Measurements from ENCODE around the gene ATF2.

The ATF2 gene

DNA sequence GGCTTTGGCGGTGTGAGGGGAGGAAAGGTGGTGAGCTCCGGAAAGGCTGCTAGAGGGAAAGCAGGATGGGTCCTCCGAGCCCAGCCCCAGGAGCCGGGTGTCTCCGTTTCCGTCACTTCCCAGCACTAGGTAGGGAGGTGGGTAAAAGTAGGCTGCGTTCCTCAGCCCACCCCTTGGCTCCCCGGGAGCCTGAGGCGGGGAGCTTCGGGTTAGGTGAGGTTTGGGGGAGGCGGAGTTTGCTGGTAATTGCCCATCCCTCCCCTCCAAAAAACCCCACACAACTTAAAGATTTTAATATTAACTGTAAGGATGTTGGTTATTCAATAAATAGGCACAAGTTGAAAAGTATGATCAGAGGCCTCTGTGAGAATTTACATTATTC, 552 bp upstream of the ATF2 start:
- no peaks in the 10 kb centered on the region for H3K27me3 Mint-ChIP-seq (ENCODE audit: low read depth)
- H3K27ac Mint-ChIP-seq: peak overlapping the region; percentile 85 to 99 (median 94)
- H3K4me1 Mint-ChIP-seq: peaks cover 23% of the 10 kb centered on the region
- no peaks in the 10 kb centered on the region for H3K9me3 Mint-ChIP-seq
- H3K4me3 Mint-ChIP-seq: peak overlapping the region; percentile 90 to 95 (median 94)
- peaks cover 7% of the 10 kb centered on the region for H3K36me3 Mint-ChIP-seq (ENCODE audit: low read depth)
- TF ChIP-seq, protein P1, sequence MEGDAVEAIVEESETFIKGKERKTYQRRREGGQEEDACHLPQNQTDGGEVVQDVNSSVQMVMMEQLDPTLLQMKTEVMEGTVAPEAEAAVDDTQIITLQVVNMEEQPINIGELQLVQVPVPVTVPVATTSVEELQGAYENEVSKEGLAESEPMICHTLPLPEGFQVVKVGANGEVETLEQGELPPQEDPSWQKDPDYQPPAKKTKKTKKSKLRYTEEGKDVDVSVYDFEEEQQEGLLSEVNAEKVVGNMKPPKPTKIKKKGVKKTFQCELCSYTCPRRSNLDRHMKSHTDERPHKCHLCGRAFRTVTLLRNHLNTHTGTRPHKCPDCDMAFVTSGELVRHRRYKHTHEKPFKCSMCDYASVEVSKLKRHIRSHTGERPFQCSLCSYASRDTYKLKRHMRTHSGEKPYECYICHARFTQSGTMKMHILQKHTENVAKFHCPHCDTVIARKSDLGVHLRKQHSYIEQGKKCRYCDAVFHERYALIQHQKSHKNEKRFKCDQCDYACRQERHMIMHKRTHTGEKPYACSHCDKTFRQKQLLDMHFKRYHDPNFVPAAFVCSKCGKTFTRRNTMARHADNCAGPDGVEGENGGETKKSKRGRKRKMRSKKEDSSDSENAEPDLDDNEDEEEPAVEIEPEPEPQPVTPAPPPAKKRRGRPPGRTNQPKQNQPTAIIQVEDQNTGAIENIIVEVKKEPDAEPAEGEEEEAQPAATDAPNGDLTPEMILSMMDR (IDR thresholded peaks at IDR 0.05; ENCODE audit: unreplicated experiment in 3 of 3): no peak

- H3K27me3 Mint-ChIP-seq (ENCODE audit: low read depth): no peaks in the 10 kb centered on the region
- peaks cover 13% of the 10 kb centered on the region for H3K36me3 Mint-ChIP-seq (ENCODE audit: low read depth)
- TF ChIP-seq, protein P1 (IDR thresholded peaks at IDR 0.05; ENCODE audit: unreplicated experiment in 3 of 3): no peak
- H3K4me3 Mint-ChIP-seq: peak overlapping the region; percentile 90 to 95 (median 94)
- peaks cover 23% of the 10 kb centered on the region for H3K4me1 Mint-ChIP-seq
- peak overlapping the region; percentile 85 to 99 (median 94) for H3K27ac Mint-ChIP-seq
- no peaks in the 10 kb centered on the region for H3K9me3 Mint-ChIP-seq
These were observed 769 bp downstream of the ATF2 start for GRCh38 chr2:175167076-175167791.

DNA sequence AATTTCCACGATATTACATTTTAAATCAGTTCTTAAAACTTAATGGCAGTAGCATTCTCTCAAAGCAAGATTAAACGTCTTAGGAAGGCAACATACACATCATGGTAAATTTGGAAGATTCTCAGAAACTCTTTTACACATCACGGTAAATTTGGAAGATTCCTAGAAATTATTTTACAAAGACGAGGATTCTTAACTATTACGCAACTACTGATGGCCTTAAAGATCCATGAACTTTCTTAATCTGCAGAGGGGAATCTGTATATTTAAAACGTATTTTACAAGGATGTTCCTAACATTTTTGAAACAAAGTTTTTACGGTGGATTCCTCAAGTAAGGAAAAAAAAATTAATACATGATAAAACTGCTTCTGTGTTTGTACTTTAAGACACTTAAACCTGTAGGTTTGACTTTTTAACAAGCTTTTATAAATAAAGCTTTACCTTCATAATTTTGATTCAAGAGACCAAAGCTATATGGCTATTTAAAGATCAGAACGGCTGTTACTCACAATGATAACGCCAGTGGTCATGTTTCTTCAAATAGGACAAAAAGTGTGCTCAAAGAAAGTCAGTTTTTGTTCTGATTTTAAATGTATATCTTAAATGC, 1.7 kb downstream of the ATF2 start:
- peaks cover 15% of the 10 kb centered on the region for H3K36me3 Mint-ChIP-seq (ENCODE audit: low read depth)
- H3K4me3 Mint-ChIP-seq: peak overlapping the region; percentile 90 to 95 (median 94)
- TF ChIP-seq, protein P1 (IDR thresholded peaks at IDR 0.05; ENCODE audit: unreplicated experiment in 3 of 3): no peak
- H3K9me3 Mint-ChIP-seq: no peaks in the 10 kb centered on the region
- H3K27ac Mint-ChIP-seq: peak overlapping the region; percentile 85 to 99 (median 94)
- H3K27me3 Mint-ChIP-seq (ENCODE audit: low read depth): no peaks in the 10 kb centered on the region
- H3K4me1 Mint-ChIP-seq: peaks cover 23% of the 10 kb centered on the region

DNA sequence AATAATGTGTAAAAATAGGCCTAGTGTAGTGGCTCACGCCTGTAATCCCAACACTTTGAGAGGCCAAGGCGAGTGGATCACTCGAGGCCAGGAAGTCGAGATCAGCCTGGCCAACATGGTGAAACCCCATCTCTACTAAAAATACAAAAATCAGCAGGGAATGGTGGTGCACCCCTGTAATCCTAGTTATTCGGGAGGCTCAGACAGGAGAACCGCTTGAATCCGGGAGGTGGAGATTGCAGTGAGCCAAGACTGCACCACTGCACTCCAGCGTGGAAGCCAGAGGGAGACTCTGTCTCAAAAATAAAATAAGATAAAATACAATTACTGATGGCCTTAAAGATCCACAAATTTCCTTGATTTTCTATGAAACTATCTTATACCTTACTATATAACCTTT, 3.8 kb downstream of the ATF2 start:
- H3K36me3 Mint-ChIP-seq (ENCODE audit: low read depth): peaks cover 19% of the 10 kb centered on the region
- TF ChIP-seq, protein P1 (IDR thresholded peaks at IDR 0.05; ENCODE audit: unreplicated experiment in 3 of 3): no peak
- no peaks in the 10 kb centered on the region for H3K9me3 Mint-ChIP-seq

GRCh38 chr2:175158894-175159293, 9.1 kb downstream of the ATF2 start:
- Mint-ChIP-seq H3K9me3 (no peaks in the 10 kb centered on the region), H3K4me3 (no peak overlapping the region), H3K36me3 (ENCODE audit: low read depth) (peaks cover 31% of the 10 kb centered on the region), H3K27ac (no peak overlapping the region), H3K4me1 (no peaks in the 10 kb centered on the region), H3K27me3 (ENCODE audit: low read depth) (no peaks in the 10 kb centered on the region)
- TF ChIP-seq, protein P1 (IDR thresholded peaks at IDR 0.05; ENCODE audit: unreplicated experiment in 3 of 3): no peak

More for the DNA sequence above, 3.8 kb downstream of the ATF2 start:
- no peaks in the 10 kb centered on the region for H3K27me3 Mint-ChIP-seq (ENCODE audit: low read depth)
- H3K4me3 Mint-ChIP-seq: no peak overlapping the region
- H3K4me1 Mint-ChIP-seq: peaks cover 17% of the 10 kb centered on the region
- H3K27ac Mint-ChIP-seq: no peak overlapping the region

Data from nephron (organoid).